ENCODE data around the gene DR1. TPM values are rescaled to one million over a fixed set of nuclear protein-coding genes. Genes with fewer than 3 reads are reported as not detected.

DR1 gene
- total and polyA plus RNA-seq, 2 of the 8 experiments (the other 6 are each of a cell fraction or from before 2014, with no cell fraction given): 13.1 to 62.3 TPM

DNA sequence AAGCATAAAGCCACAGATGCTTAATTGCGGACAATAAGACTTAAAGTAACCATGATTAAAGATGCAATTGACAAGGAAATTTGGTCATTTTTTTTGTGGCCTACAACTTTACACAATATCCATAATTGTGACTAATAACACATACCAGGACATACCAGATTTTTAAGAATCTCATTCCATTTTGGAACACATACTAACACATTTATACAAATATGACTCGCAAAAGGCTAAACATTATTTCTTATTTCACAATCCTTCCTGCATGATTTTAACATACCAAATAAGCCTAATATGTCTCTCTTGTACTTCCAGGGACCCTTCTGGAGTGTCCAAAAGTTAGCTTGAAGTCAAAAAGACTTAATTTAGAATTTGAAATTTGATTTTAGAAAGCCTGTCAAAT is 48.8 kb downstream of the DR1 start:
- ChIA-PET CTCF (ENCODE audit: partially characterized antibody) (interaction anchor here (0.6 kb wide), 1 partner anchor 109 kb away, joined by 5 read pairs; no protein-coding TSS in a partner anchor), POLR2A (ENCODE audit: partially characterized antibody) (no interaction called here)
- no peak overlapping the region for H2AFZ ChIP-seq (ENCODE audit: low read length)
- H4K8ac ChIP-seq (ENCODE audit: extremely low read depth, insufficient read depth, low read length): no peak overlapping the region
- no peak overlapping the region for H2AK5ac ChIP-seq (ENCODE audit: low read depth, low read length)
- no peak overlapping the region for H2BK20ac ChIP-seq (ENCODE audit: low read length)
- H3K9me3 ChIP-seq (ENCODE audit: insufficient read depth in 2 of 2, low read depth in 1 of 2, low read length in 1 of 2): peaks cover 0 to 3% of the 10 kb centered on the region in 2 experiments; a peak in 2 of 4 replicates
- no peaks in the 10 kb centered on the region for H3K36me3 ChIP-seq (ENCODE audit: control insufficient read depth in 2 of 4, insufficient read depth in 4 of 4, low read length in 3 of 4)
- no peak overlapping the region for H3K14ac ChIP-seq (ENCODE audit: insufficient read length)
- H3K9ac ChIP-seq (replicated peaks in 1 of 4; ENCODE audit: extremely low read depth in 1 of 4, low read depth in 3 of 4, low read length in 3 of 4): no peak overlapping the region
- H3K79me2 ChIP-seq (ENCODE audit: control insufficient read depth in 1 of 2, insufficient read depth in 2 of 2, low read length in 2 of 2): no peaks in the 10 kb centered on the region
- no peak overlapping the region for H3K56ac ChIP-seq (replicated peaks; ENCODE audit: insufficient read length, low read depth, low read length)
- H3K4ac ChIP-seq (replicated peaks; ENCODE audit: insufficient read length, low read depth, low read length): no peak overlapping the region
- H3K18ac ChIP-seq (ENCODE audit: extremely low read depth, low read length): no peak overlapping the region
- no peak overlapping the region for H2BK5ac ChIP-seq (ENCODE audit: low read depth, low read length)
- no peak for FAIRE-seq
- DNase-seq (ENCODE audit: low read depth in 1 of 2, low spot score in 2 of 2): no peak
- no peaks in the 10 kb centered on the region for H4K20me1 ChIP-seq (replicated peaks in 1 of 2; ENCODE audit: control insufficient read depth in 1 of 2, insufficient read depth in 2 of 2, low read length in 2 of 2)
- H3K4me1 ChIP-seq (replicated peaks in 1 of 4; ENCODE audit: control insufficient read depth in 3 of 4, insufficient read depth in 4 of 4, low read length in 3 of 4): no peaks in the 10 kb centered on the region
- H3K23me2 ChIP-seq (ENCODE audit: low read depth, low read length): no peaks in the 10 kb centered on the region
- H2BK120ac ChIP-seq (replicated peaks; ENCODE audit: low read depth, low read length): no peak overlapping the region
- H4K91ac ChIP-seq (replicated peaks; ENCODE audit: insufficient read length, low read length): no peak overlapping the region
- no peak overlapping the region for H4K5ac ChIP-seq (ENCODE audit: insufficient read length, low read depth, low read length)
- H2BK12ac ChIP-seq (ENCODE audit: low read depth, low read length): no peak overlapping the region
- no peak overlapping the region for H3K4me2 ChIP-seq (ENCODE audit: insufficient read depth in 1 of 2, low read depth in 2 of 2, low read length in 2 of 2)
- WGBS, 2 experiments (ENCODE audit: extremely low coverage in 1 of 2, insufficient coverage in 1 of 2, insufficient read length in 1 of 2, insufficient replicate concordance in 2 of 2, low coverage in 1 of 2, low lambda C conversion rate in 2 of 2, missing lambda C conversion rate in 1 of 2): 97% methylated on average over 2 of the region's 2 CpGs; no CpG with 5 or more reads in 1 of the 2 experiments
- H3K4me3 ChIP-seq (ENCODE audit: extremely low read depth in 1 of 4, insufficient read depth in 2 of 4, low read depth in 3 of 4, low read length in 4 of 4): no peak overlapping the region
- no peaks in the 10 kb centered on the region for H3K79me1 ChIP-seq (ENCODE audit: low read depth, low read length)
- H3K27ac ChIP-seq (ENCODE audit: low read depth, low read length): no peak overlapping the region
- H2BK15ac ChIP-seq (ENCODE audit: low read length): no peak overlapping the region
- no peaks in the 10 kb centered on the region for H3K27me3 ChIP-seq (replicated peaks in 1 of 4; ENCODE audit: control insufficient read depth in 3 of 4, extremely low read depth in 1 of 4, insufficient read depth in 3 of 4, low read length in 3 of 4)
- H3K23ac ChIP-seq (ENCODE audit: insufficient read length): no peak overlapping the region
- TF ChIP-seq KDM4A (IDR thresholded peaks at IDR 0.05; ENCODE audit: low read depth, low read length, severe bottlenecking) (no peak), FOSL1 (IDR thresholded peaks at IDR 0.05; ENCODE audit: insufficient read depth, low read depth, low read length) (no peak), TBP (IDR thresholded peaks at IDR 0.05; ENCODE audit: low read depth, low read length) (no peak), MAFK (IDR thresholded peaks at IDR 0.05; ENCODE audit: low read depth, low read length) (no peak), CBX5 (IDR thresholded peaks at IDR 0.05; ENCODE audit: low read depth, low read length) (no peak), CHD2 (IDR thresholded peaks at IDR 0.05; ENCODE audit: low read length) (no peak), GABPA (IDR thresholded peaks at IDR 0.05; ENCODE audit: borderline replicate concordance, insufficient read depth, low read length) (no peak), EP300 (IDR thresholded peaks at IDR 0.05; ENCODE audit: borderline replicate concordance in 1 of 2, low read depth in 2 of 2, low read length in 2 of 2) (no peak), RNF2 (IDR thresholded peaks at IDR 0.05; ENCODE audit: borderline replicate concordance, low read depth, low read length, missing control alignments, poor library complexity, severe bottlenecking) (no peak), SIX5 (IDR thresholded peaks at IDR 0.05; ENCODE audit: low read depth, low read length) (no peak), CEBPB (IDR thresholded peaks at IDR 0.05; ENCODE audit: low read depth, low read length) (no peak), POLR2A (IDR thresholded peaks at IDR 0.05; ENCODE audit: control extremely low read depth in 1 of 2, low read depth in 2 of 2, low read length in 2 of 2) (no peak)
- TF ChIP-seq, protein P1, sequence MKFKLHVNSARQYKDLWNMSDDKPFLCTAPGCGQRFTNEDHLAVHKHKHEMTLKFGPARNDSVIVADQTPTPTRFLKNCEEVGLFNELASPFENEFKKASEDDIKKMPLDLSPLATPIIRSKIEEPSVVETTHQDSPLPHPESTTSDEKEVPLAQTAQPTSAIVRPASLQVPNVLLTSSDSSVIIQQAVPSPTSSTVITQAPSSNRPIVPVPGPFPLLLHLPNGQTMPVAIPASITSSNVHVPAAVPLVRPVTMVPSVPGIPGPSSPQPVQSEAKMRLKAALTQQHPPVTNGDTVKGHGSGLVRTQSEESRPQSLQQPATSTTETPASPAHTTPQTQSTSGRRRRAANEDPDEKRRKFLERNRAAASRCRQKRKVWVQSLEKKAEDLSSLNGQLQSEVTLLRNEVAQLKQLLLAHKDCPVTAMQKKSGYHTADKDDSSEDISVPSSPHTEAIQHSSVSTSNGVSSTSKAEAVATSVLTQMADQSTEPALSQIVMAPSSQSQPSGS (IDR thresholded peaks at IDR 0.05; ENCODE audit: low read length): no peak
